ENCODE results near the gene WDR5.

WDR5 gene

DNA sequence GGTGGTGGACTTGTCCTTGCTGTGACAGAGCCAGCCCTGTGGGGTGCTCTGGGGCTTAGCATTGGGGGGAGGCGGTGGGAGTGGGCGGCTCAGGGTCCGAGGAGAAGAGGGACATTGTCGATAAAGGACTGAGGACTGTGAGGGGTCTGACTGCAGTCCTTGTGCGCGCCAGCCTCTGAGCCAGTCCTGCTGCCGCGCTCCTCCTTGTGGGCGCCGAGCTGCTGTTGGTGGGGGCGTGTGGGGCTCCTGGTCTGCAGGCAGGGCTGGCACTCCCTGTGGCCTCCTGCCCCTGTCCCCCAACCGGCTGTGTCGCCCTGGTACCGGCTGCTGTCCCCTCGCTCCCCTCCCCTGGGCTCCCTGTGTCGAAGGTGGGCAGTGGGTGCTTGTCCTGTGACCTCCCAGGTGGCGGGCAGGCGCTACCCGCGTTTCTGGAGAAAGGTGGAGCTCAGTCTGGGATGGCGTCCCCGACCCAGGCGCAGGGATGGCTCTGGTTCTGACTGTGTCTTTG lies 21.6 kb downstream of the WDR5 start:
- DNase-seq (ENCODE audit: low read depth, low spot score) = no peak
- in situ Hi-C loops (cut with HindIII; ENCODE audit: low sequenced_read_pairs) = no loop called here
- no peak overlapping the region for H3K4me3 ChIP-seq (ENCODE audit: low read depth, low read length)
- TF ChIP-seq, protein P1, sequence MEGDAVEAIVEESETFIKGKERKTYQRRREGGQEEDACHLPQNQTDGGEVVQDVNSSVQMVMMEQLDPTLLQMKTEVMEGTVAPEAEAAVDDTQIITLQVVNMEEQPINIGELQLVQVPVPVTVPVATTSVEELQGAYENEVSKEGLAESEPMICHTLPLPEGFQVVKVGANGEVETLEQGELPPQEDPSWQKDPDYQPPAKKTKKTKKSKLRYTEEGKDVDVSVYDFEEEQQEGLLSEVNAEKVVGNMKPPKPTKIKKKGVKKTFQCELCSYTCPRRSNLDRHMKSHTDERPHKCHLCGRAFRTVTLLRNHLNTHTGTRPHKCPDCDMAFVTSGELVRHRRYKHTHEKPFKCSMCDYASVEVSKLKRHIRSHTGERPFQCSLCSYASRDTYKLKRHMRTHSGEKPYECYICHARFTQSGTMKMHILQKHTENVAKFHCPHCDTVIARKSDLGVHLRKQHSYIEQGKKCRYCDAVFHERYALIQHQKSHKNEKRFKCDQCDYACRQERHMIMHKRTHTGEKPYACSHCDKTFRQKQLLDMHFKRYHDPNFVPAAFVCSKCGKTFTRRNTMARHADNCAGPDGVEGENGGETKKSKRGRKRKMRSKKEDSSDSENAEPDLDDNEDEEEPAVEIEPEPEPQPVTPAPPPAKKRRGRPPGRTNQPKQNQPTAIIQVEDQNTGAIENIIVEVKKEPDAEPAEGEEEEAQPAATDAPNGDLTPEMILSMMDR (IDR thresholded peaks at IDR 0.05; ENCODE audit: low read depth, low read length) = no peak

DNA sequence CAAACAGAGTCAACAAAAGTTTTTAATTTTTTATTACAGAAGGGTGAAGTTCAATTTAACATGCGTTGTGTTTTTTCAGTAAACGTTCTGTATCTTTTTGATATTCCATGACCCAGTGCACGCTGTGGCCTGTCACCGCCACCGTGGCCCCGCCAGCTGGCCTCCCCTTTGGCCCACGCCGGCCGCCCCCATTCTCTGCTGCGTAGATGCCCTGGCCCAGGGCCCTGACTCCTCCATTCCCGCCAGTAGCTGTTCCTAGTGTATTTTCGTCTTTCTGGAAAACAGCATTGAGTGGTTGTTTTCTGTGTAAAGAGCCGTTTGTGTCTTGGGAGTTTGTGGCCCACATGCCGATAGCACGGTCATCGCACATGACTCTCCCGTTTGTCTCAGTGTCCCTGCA lies 22.4 kb downstream of the WDR5 start:
- in situ Hi-C loops (cut with HindIII; ENCODE audit: low sequenced_read_pairs) = no loop called here
- no peak overlapping the region for H3K4me3 ChIP-seq (ENCODE audit: low read depth, low read length)
- DNase-seq (ENCODE audit: low read depth, low spot score) = no peak
- TF ChIP-seq, protein P1 (IDR thresholded peaks at IDR 0.05; ENCODE audit: low read depth, low read length) = no peak

DNA sequence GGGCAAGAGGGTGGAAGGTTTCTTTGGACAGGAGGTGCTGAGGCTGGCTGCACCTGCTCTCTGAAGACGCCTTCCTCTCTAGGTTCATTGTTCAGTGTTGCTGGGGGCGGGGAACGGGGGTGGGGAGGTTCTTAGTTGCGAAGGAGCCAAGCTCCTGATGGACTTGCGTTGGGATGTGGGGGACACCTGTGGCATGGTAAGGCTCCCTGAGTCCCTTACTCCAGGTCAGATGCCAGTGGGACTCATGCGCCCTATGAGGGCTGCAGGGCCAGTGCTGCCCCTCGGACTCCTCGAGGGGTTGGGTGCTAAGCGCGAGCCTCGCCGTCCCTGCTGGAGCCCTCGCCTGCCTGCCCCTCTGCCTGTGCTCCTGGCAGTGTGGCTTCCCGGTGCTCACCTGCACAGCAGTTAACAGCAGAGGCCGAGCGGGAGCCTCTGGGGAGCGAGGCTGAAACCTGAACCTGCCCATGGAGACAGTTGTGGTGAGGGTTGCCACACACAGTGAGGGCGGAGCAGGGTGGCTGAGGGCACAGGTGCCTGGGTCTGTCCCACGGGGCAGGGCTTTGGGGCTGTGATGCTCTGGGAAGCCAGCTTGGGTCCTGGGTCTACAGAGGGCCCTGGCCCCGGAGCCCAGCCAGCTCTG lies 23.0 kb downstream of the WDR5 start:
- DNase-seq (ENCODE audit: low read depth, low spot score) = no peak
- TF ChIP-seq, protein P1 (IDR thresholded peaks at IDR 0.05; ENCODE audit: low read depth, low read length) = no peak
- no peak overlapping the region for H3K4me3 ChIP-seq (ENCODE audit: low read depth, low read length)
- in situ Hi-C loops (cut with HindIII; ENCODE audit: low sequenced_read_pairs) = no loop called here

DNA sequence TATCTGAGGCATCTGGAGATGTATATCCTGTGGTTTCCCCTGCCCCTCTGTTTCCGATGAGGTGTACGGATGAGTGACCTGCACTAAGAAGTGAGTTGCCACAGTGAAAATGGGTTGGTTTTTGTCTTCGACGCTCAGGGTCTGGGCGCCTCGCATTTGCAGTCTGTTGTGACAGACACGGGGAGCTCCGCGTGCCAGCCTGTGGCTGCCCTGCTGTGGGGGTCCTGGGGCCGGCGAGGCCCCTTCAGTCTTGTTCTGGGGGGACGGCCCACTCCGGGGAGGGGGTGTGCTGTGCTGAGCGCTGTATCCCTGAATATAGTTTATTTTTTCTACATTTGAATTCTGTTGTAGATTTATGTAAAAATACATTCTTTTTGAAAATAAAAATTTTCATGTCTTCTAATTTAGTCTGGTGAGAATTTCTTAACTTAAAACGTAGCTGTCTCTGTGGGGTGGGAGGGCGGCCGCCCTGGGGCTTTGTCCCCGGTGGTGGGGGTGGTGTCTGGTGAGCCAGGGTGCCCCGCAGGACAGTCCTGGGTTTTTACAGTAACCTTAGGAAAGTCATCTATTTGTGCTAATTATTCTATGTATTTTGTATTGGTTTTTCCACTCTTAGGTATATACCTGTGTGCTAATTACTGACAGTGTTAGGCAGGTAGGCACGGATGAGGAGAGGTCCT lies 23.8 kb downstream of the WDR5 start:
- TF ChIP-seq, protein P1 (IDR thresholded peaks at IDR 0.05; ENCODE audit: low read depth, low read length) = no peak
- in situ Hi-C loops (cut with HindIII; ENCODE audit: low sequenced_read_pairs) = no loop called here
- no peak for DNase-seq (ENCODE audit: low read depth, low spot score)
- no peak overlapping the region for H3K4me3 ChIP-seq (ENCODE audit: low read depth, low read length)

DNA sequence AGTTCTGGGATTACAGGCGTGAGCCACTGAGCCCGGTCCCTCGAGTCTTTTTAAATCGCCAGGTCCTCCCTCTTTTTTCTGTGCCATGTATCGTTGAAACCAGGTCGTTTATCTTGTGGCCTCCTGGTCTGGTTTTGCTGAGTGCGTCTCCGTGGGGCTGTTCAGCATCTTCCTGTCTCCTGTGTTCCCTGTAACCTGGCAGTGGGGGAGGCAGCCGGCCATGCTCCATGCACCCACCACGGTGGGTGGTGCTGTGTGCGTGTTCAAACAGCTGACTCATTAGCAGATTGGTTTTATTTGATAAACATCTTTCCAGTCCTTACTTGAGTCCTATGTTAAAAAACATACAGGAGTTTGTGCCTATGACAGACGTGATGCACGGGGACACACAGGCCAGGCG lies 25.8 kb downstream of the WDR5 start:
- in situ Hi-C loops (cut with HindIII; ENCODE audit: low sequenced_read_pairs) = no loop called here
- H3K4me3 ChIP-seq (ENCODE audit: low read depth, low read length) = no peak overlapping the region

DNA sequence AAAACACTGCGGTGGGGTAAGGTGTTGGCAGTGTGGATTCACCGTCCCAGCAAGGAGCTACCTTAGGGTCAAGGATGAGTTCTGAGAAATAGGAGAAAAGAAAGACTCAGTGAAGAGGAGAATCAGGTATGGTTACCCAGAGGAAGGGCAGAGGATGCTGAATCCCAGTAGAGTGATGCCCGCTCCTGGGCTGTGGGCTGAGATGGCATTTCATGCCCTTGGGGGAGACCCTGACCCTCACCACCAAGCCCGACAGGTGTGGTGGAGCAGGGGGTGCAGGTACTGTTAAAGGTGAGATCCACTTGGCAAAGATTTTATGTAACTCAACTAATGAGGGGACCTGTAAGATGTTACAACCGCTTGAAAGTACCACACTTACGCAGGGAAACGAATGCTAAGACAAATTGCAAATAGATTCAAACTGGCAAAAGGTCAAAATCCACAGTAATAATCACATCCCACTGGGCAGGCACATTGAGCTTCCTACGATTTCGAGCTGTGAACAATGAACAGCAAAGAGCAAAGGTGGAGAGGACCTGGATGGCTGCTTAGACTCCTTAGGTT lies 26.4 kb downstream of the WDR5 start:
- TF ChIP-seq, protein P1 (IDR thresholded peaks at IDR 0.05; ENCODE audit: low read depth, low read length) = no peak
- in situ Hi-C loops (cut with HindIII; ENCODE audit: low sequenced_read_pairs) = no loop called here
- no peak overlapping the region for H3K4me3 ChIP-seq (ENCODE audit: low read depth, low read length)
- no peak for DNase-seq (ENCODE audit: low read depth, low spot score)

More for the DNA sequence above, 25.8 kb downstream of the WDR5 start:
- TF ChIP-seq, protein P1 (IDR thresholded peaks at IDR 0.05; ENCODE audit: low read depth, low read length) = no peak
- no peak for DNase-seq (ENCODE audit: low read depth, low spot score)
